SK-N-SH treated with all-trans-retinoic acid at 6 μM for 48 hours (cell line): ENCODE results near the gene ANK2.

ENCODE experiments used
- BACH2 ChIP-seq: fragments of 250-450 bp; sonication (Bioruptor Pico); IDR thresholded peaks from 2 replicates; pipeline ENCODE4 v1.9.0; 2021; ENCODE audit warnings: mild to moderate bottlenecking, borderline replicate concordance
- CREB5 ChIP-seq: fragments of 250-450 bp; sonication (Bioruptor Pico); IDR thresholded peaks from 2 replicates; pipeline ENCODE4 v1.5.1; 2020; ENCODE audit warnings: low read depth, mild to moderate bottlenecking, moderate library complexity
- ZFP30 ChIP-seq: fragments of 450-650 bp; formaldehyde crosslinking; IDR thresholded peaks from 2 replicates; pipeline ENCODE4 v1.5.0; 2022; ENCODE audit warnings: mild to moderate bottlenecking, moderate library complexity
- ZNF70 ChIP-seq: fragments of 450-650 bp; formaldehyde crosslinking; IDR thresholded peaks from 2 replicates; pipeline ENCODE4 v1.5.0; 2020; ENCODE audit warnings: mild to moderate bottlenecking, moderate library complexity
- ZNF8 ChIP-seq: fragments of 450-650 bp; formaldehyde crosslinking; IDR thresholded peaks from 2 replicates; pipeline ENCODE4 v1.5.0; 2020; ENCODE audit warnings: mild to moderate bottlenecking, moderate library complexity
- TF ChIP-seq, protein P1 (sequence below): fragments of 250-450 bp; sonication (Bioruptor Pico); IDR thresholded peaks from 2 replicates; pipeline ENCODE4 v1.8.0; 2020; ENCODE audit warnings: mild to moderate bottlenecking, moderate library complexity, borderline replicate concordance

DNA sequence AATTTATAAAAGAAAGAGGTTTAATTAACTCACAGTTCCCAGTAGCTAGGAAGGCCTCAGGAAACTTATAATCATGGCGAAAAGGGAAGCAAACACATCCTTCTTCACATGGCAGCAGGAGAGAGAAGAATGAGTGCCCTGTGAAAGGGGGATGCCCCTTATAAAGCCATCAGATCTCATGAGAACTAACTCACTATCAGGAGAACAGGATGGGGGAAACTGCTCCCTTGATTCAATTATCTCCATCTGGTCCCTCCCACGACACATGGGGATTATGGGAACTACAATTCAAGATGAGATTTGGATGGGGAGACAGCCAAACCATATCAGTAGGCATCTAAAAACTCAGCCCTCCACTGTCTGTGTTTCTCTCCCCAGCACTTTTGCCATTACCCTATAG lies 22.4 kb downstream of the ANK2 start:
- TF ChIP-seq BACH2 (CRISPR knock-in tag) (no peak), CREB5 (no peak), ZNF8 (CRISPR knock-in tag) (no peak), ZNF70 (CRISPR knock-in tag) (no peak), ZFP30 (CRISPR knock-in tag) (no peak)
- TF ChIP-seq, protein P1, sequence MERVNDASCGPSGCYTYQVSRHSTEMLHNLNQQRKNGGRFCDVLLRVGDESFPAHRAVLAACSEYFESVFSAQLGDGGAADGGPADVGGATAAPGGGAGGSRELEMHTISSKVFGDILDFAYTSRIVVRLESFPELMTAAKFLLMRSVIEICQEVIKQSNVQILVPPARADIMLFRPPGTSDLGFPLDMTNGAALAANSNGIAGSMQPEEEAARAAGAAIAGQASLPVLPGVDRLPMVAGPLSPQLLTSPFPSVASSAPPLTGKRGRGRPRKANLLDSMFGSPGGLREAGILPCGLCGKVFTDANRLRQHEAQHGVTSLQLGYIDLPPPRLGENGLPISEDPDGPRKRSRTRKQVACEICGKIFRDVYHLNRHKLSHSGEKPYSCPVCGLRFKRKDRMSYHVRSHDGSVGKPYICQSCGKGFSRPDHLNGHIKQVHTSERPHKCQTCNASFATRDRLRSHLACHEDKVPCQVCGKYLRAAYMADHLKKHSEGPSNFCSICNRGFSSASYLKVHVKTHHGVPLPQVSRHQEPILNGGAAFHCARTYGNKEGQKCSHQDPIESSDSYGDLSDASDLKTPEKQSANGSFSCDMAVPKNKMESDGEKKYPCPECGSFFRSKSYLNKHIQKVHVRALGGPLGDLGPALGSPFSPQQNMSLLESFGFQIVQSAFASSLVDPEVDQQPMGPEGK: no peak
